ENCODE results near the gene COX4I1.

COX4I1 gene

DNA sequence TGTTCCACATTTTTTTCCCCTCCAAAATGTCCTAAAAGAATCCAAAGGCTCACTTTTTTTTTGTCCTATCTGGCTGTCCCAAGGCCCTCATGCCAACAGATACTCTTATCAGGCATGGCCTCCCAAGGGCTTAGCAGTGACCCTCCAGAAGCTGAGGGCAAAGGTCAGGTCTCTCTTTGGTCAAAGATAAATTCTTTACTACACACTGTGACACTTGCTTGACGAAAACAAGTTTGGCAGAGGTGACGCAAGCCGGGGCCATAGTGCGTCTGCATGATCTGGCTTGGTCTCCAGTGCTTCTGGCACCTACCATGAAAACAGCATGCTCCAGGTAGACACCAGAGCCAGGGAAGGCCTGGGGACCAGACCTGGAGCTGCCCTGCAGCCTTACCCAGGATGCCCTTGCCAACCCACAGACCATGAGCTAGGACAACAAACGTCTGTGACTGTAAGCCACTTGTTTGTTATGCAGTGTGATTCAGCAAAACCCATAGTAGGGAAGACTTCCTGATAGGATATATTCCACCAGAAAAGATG lies 50.9 kb downstream of the COX4I1 start (continued):
- TF ChIP-seq, protein P1, sequence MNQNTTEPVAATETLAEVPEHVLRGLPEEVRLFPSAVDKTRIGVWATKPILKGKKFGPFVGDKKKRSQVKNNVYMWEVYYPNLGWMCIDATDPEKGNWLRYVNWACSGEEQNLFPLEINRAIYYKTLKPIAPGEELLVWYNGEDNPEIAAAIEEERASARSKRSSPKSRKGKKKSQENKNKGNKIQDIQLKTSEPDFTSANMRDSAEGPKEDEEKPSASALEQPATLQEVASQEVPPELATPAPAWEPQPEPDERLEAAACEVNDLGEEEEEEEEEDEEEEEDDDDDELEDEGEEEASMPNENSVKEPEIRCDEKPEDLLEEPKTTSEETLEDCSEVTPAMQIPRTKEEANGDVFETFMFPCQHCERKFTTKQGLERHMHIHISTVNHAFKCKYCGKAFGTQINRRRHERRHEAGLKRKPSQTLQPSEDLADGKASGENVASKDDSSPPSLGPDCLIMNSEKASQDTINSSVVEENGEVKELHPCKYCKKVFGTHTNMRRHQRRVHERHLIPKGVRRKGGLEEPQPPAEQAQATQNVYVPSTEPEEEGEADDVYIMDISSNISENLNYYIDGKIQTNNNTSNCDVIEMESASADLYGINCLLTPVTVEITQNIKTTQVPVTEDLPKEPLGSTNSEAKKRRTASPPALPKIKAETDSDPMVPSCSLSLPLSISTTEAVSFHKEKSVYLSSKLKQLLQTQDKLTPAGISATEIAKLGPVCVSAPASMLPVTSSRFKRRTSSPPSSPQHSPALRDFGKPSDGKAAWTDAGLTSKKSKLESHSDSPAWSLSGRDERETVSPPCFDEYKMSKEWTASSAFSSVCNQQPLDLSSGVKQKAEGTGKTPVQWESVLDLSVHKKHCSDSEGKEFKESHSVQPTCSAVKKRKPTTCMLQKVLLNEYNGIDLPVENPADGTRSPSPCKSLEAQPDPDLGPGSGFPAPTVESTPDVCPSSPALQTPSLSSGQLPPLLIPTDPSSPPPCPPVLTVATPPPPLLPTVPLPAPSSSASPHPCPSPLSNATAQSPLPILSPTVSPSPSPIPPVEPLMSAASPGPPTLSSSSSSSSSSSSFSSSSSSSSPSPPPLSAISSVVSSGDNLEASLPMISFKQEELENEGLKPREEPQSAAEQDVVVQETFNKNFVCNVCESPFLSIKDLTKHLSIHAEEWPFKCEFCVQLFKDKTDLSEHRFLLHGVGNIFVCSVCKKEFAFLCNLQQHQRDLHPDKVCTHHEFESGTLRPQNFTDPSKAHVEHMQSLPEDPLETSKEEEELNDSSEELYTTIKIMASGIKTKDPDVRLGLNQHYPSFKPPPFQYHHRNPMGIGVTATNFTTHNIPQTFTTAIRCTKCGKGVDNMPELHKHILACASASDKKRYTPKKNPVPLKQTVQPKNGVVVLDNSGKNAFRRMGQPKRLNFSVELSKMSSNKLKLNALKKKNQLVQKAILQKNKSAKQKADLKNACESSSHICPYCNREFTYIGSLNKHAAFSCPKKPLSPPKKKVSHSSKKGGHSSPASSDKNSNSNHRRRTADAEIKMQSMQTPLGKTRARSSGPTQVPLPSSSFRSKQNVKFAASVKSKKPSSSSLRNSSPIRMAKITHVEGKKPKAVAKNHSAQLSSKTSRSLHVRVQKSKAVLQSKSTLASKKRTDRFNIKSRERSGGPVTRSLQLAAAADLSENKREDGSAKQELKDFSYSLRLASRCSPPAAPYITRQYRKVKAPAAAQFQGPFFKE (tag by site-specific recombination; IDR thresholded peaks at IDR 0.05; ENCODE audit: borderline replicate concordance) = no peak
- TF ChIP-seq, protein P2, sequence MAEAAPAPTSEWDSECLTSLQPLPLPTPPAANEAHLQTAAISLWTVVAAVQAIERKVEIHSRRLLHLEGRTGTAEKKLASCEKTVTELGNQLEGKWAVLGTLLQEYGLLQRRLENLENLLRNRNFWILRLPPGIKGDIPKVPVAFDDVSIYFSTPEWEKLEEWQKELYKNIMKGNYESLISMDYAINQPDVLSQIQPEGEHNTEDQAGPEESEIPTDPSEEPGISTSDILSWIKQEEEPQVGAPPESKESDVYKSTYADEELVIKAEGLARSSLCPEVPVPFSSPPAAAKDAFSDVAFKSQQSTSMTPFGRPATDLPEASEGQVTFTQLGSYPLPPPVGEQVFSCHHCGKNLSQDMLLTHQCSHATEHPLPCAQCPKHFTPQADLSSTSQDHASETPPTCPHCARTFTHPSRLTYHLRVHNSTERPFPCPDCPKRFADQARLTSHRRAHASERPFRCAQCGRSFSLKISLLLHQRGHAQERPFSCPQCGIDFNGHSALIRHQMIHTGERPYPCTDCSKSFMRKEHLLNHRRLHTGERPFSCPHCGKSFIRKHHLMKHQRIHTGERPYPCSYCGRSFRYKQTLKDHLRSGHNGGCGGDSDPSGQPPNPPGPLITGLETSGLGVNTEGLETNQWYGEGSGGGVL (tag by site-specific recombination; IDR thresholded peaks at IDR 0.05) = no peak

DNA sequence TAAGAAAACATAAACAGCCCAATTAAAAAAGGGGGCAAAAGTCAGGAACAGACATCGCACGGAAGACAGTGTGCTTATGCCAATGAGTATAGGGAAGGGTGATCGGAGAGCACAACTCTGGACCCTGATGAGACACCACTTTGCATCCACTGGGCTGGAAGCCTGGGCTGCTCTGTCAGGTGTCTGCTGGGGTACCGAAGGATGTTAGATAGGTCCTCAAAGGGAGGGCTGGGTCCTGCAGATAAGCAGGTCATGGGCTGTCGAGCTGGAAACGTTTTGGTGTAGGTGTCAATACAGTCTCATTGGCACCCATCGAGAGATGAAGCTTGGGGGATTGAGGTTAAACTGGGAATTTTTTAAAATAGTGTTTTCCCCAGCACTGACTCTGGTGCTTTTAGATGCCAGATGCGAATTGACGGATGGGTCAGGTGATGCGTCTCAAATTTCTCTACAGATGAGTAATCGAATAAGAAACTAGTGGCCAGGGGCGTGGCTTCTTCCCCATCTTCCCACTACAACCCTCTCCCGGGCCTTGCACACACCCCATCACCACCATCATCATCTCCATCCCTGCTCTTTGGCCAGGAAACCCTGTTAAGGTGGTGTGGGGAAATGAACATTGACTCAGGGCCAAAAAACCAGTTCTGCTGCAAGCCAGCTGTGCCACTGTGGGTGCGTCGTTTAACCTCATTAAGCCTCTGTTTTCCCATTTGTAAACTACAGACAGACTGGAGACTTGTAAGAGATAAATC lies 51.7 kb downstream of the COX4I1 start:
- POLR2A ChIA-PET = no interaction called here
- CTCF ChIA-PET = no interaction called here
- no peaks in the 10 kb centered on the region for H3K9me3 ChIP-seq (ENCODE audit: control insufficient read depth, insufficient read depth, low read depth, low read length)
- no peak overlapping the region for H3K4me3 ChIP-seq (ENCODE audit: low read depth, low read length)
- H3K36me3 ChIP-seq (ENCODE audit: control insufficient read depth in 2 of 2, insufficient read depth in 1 of 2, low read length in 2 of 2) = no peaks in the 10 kb centered on the region
- H3K4me1 ChIP-seq (ENCODE audit: control insufficient read depth, insufficient read depth, low read length) = no peaks in the 10 kb centered on the region
- TF ChIP-seq SP7 (tag by site-specific recombination; IDR thresholded peaks at IDR 0.05) (no peak), ZNF335 (tag by site-specific recombination; conservative IDR thresholded peaks at IDR 0.05) (no peak), ZXDB (tag by site-specific recombination; IDR thresholded peaks at IDR 0.05) (peak; percentile 66; the same call in 1 of the 2 replicates), ZNF214 (tag by site-specific recombination; IDR thresholded peaks at IDR 0.05; ENCODE audit: borderline replicate concordance) (no peak), ZNF658 (tag by site-specific recombination; IDR thresholded peaks at IDR 0.05) (no peak)
- H3K27ac ChIP-seq (ENCODE audit: extremely low read depth, low read depth, low read length) = no peak overlapping the region

DNA sequence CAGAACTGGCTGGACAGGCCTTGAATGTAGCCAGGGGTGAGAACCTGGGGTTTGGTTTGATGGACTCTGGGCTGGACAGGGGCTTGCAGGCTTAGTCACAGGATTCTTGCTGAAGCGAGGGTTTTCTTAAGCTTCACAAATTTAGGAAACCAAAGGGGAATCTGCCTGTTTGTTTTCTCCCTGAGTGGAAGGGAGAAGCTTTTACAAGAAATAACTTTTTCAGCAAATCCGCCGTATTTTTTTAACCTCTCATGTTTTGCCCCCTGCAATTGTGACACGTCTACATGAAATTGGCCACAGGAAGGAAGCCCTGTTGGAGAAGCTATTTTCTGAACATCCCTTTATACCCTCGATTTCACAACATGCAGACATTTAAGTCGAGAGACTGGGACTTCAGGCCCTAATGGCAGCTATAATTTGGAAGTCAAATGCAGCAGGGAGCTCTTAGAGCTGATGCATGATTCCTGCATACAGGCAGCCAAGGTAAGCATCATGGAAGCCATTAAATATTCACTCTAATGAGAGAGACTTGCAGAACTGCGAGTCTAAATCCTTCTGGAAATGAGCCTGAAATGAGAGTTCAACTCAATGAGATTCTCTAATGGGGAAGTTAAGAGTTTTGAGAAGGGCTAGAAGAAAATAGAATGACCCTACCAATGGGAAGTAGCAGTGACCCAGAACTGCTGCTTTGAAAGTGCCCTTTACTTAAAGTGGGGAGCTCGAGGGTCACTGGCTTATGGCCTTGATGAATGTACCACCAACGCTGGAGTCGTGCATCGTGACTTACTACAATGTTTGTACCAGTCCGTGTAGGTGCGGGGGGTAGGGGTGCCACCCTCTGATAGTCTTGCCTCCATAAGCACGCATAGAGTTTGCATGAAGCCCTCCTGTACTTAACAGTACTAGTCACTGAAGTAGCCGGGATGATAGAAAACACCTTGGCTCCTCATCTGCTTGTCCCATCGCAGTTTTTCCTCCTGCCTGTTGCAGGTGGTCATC lies 54.4 kb downstream of the COX4I1 start:
- Histone ChIP-seq H3K4me3 (ENCODE audit: low read depth, low read length) (no peak overlapping the region), H3K4me1 (ENCODE audit: control insufficient read depth, insufficient read depth, low read length) (no peaks in the 10 kb centered on the region), H3K27ac (ENCODE audit: extremely low read depth, low read depth, low read length) (no peak overlapping the region), H3K9me3 (ENCODE audit: control insufficient read depth, insufficient read depth, low read depth, low read length) (no peaks in the 10 kb centered on the region), H3K36me3 (ENCODE audit: control insufficient read depth in 2 of 2, insufficient read depth in 1 of 2, low read length in 2 of 2) (no peaks in the 10 kb centered on the region)
- TF ChIP-seq ZNF248 (tag by site-specific recombination; IDR thresholded peaks at IDR 0.05) = no peak
- TF ChIP-seq, protein P3, sequence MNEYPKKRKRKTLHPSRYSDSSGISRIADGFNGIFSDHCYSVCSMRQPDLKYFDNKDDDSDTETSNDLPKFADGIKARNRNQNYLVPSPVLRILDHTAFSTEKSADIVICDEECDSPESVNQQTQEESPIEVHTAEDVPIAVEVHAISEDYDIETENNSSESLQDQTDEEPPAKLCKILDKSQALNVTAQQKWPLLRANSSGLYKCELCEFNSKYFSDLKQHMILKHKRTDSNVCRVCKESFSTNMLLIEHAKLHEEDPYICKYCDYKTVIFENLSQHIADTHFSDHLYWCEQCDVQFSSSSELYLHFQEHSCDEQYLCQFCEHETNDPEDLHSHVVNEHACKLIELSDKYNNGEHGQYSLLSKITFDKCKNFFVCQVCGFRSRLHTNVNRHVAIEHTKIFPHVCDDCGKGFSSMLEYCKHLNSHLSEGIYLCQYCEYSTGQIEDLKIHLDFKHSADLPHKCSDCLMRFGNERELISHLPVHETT (tag by site-specific recombination; IDR thresholded peaks at IDR 0.05) = no peak
- no peak for TF ChIP-seq GLI2 (tag by site-specific recombination; IDR thresholded peaks at IDR 0.05; ENCODE audit: borderline replicate concordance, low read depth)
- TF ChIP-seq ZNF132 (tag by site-specific recombination; IDR thresholded peaks at IDR 0.05; ENCODE audit: borderline replicate concordance) = no peak
- no peak for TF ChIP-seq ZNF324 (tag by site-specific recombination; IDR thresholded peaks at IDR 0.05)
- TF ChIP-seq, protein P4, sequence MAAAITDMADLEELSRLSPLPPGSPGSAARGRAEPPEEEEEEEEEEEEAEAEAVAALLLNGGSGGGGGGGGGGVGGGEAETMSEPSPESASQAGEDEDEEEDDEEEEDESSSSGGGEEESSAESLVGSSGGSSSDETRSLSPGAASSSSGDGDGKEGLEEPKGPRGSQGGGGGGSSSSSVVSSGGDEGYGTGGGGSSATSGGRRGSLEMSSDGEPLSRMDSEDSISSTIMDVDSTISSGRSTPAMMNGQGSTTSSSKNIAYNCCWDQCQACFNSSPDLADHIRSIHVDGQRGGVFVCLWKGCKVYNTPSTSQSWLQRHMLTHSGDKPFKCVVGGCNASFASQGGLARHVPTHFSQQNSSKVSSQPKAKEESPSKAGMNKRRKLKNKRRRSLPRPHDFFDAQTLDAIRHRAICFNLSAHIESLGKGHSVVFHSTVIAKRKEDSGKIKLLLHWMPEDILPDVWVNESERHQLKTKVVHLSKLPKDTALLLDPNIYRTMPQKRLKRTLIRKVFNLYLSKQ (tag by site-specific recombination; IDR thresholded peaks at IDR 0.05; ENCODE audit: borderline replicate concordance) = no peak
- ChIA-PET CTCF (interaction anchor here (1.1 to 1.8 kb wide), 2 partner anchors 33 to 43 kb away, joined by 3 to 6 read pairs; no protein-coding TSS in a partner anchor), POLR2A (no interaction called here)
